Glomerular endothelial cell (primary cell): ENCODE data around the gene RAP2B. TPM values are rescaled to one million over a fixed set of nuclear protein-coding genes. Genes with fewer than 3 reads are reported as not detected.
"Not testable (repeated sequence)": the region's sequence is repeated elsewhere in the genome, so short reads cannot be mapped to it uniquely, and the experiment has no call there.

Source experiments
- DNase-seq: peaks from one replicate; pipeline ENCODE4 v3.0.0-alpha.2; 2011; ENCODE audit warnings: low read depth, low spot score; ENCODE audit errors: extremely low read depth
- total RNA-seq: library from RNA; depleted of rRNA; stranded (reverse); fragments of >200 nt; gene quantifications from 2 replicates; pipeline ENCODE4 v1.2.3, GENCODE V29; 2015

Gene RAP2B
- total RNA-seq, result 30.7 and 33.7 TPM in 2 replicates

DNA sequence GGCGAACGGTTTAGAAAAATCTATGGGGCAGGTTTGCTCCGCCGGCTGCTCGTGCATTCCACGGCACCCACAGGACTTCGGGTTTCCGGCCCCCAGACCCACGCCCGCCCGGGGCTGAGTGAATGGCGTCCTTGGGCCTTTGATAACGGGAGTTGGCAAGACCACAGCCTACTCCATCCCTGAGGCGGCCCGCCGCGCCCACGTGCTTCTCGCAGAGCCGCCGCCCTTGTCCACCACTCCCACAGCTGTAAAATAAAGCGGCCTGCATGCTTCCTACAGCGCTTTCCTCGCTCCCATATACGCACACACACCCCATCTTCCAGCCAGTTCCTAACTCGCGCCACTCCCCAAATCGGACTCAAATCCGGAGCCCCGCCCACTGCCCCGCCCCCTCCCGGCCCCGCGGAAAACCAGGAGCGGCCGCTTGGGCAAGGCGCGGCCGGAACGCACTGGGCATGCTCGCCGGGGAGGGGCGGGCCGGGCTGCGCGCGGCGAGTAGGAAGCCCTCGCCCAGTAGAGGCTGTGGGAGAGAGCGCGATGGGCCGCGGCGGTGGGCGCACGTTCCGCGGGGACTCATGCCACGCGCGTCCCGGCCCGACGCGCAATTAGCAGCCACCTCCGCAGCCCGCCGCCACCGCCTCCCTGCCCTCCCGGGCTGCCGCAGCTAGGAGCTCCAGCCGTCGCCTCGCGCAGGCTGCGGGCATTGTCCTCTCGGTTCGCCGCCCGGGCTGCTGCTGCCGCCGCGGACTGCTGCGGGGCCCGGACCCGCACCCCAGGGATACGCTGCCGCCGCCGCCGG lies at the start of gene RAP2B:
Gene RAP2B (plus strand): TSS at position 513 of the 799 bp plus-strand sequence. CDS start 468 bp downstream, outside the sequence.
- DNase-seq, result no peak

DNA sequence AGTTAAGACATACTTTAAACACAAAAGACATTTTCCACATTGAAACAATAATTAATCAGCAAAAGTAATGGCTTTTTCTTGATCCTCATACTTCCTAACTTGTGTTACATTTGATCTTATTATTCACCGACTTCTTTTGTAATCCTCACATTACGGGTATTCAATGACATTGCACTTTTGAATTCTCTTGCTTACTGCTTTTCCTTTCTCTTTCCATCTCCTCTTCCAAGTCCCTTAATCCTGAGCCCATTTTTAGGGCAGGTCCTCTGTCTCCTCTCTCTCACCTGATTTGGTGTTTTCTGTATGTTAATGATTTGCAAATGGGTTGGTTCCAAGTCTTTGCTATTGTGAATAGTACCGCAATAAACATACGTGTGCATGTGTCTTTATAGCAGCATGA lies 48.5 kb upstream of the RAP2B start:
- no peak for DNase-seq

GRCh38 chr3:153114270-153114669 lies 47.8 kb upstream of the RAP2B start:
- not testable (repeated sequence) for DNase-seq

GRCh38 chr3:153115326-153115725 lies 46.7 kb upstream of the RAP2B start:
- DNase-seq, result no peak

DNA sequence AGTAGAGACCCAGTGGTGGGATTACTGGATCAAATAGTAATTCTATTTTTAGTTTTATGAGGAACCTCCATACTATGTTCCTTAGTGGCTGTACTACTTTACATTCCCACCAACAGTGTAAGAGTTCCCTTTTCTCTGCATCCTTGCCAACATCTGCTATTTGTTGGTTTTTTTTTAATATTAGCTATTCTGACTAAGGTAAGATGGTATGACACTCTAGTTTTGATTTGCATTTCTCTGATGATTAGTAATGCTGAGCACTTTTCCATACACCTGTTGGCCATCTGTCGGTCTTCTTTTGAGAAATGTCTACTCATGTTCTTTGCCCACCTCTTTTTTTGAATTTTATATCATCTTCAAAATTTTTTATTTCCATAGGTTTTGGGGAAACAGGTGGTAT lies 34.2 kb upstream of the RAP2B start:
- no peak for DNase-seq

DNA sequence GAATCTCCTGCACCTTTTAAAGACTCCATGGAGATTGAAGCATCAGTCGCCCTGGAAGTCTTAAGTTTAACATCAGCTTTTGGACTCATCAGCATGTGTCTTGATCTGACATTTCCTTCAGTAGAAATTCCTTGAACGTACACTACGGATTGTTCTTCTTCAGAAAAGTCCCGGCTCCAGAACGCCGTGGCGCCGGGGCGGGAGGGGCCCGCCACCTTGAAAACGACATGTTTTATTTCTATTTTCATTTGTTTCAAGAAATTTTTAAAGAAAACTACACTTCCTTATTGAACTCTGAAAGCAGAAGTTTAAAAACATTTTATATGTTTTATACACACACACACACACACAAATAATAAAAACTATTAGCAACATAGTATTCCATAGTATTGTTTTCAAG lies 32.6 kb upstream of the RAP2B start:
- DNase-seq, result no peak

DNA sequence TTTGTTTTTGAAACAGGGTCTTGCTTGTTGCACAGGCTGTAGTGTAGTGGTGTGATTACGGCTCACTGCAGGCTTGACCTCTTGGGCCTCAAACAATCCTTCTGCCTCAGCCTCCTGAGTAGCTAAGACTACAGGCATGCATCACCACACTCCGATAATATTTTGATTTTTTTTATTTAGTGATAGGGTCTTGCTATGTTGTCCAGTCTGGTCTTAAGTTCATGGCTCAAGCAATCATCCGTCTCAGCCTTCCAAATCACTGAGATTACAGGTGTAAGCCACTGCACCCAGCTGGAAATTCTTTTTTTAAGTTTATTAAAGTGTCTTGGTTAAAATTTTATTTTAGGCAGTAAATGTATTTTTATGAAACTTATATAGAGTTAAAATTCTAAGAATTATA lies 32.2 kb upstream of the RAP2B start:
- DNase-seq, result no peak

GRCh38 chr3:153130312-153130977 lies 31.6 kb upstream of the RAP2B start:
- no peak for DNase-seq

DNA sequence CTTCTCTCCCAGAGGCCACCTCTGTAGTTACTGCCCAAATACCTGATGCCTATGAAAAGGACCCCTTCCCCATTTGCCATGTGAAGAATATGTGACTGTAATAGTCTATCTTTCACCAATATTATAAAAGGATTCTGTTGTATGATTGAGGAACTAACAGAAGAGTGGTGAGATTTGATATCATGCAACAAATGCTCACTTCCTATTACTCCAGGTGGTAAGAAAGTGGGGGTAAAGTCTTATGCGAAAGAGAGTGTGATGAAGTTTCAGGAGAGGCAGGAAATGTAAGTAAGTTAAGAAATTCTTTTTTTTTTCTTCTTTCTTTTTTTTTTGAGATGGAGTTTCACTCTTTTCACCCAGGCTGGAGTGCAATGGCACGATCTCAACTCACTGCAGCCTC lies 24.4 kb upstream of the RAP2B start:
- no peak for DNase-seq

- DNase-seq, result peak; percentile 79
These were observed 23.5 kb upstream of the RAP2B start for GRCh38 chr3:153138276-153139210.

GRCh38 chr3:153142961-153143360 lies 19.1 kb upstream of the RAP2B start:
- DNase-seq, result no peak

DNA sequence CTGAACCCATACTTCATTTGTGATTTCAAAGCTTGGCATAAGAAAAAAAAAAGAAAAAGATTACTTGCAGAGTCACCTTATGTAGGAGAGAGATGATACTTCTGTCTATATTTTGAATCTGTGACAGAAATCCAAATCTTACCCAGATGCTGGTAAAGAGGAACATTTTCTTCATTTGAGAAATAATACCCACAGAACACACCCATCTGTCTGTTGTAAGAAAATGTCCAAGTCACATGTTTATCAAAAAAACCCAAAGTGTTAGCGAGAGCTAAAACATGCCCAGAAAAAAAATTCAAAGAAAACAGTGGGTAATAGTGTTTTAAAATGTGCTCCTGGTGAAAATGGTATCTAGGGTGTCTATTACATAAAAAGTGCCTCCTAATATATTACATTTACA lies 18.0 kb upstream of the RAP2B start:
- DNase-seq, result no peak

GRCh38 chr3:153144779-153145178 lies 17.2 kb upstream of the RAP2B start:
- no peak for DNase-seq

- DNase-seq, result no peak
These were observed 16.6 kb upstream of the RAP2B start for GRCh38 chr3:153145454-153145853.

DNA sequence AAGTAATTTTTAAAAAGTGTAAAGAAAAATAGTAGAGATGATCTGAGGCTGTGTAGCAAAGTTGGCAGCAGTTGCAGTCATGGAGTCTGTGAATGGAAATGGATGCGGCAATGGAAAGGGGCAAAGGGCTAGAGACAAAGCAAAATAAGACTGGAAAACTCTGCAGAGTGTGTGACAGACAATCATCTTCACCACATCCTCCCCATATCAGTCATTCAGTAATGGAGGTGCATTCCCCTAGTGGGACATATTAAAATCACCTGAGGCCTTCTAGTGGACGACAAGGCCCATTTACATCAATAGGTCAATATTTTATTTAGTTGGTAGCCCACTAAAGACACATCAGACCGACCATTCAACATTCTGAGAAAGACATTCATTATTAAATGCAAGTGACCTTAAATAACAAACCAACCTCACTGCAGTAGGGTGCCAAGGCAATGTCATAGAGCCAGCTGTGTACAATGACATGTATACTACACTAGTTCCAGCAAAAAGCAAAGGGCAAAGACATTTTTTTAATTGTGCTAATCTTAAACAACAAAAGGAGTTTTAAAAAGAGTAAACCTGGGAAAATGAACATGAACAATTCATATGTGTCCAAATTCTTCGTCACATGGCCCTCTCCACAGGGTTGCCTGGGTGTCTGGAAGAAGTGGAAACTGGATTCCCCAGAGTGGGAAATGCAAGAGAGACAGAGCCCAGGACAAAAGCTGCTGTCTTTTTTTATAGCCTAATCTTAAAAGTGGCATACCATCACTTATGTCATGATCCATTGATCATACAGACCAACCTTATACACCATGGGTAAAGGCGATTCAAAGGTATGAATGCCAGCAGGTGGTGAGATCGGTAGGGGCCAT lies 15.6 kb upstream of the RAP2B start:
- no peak for DNase-seq

DNA sequence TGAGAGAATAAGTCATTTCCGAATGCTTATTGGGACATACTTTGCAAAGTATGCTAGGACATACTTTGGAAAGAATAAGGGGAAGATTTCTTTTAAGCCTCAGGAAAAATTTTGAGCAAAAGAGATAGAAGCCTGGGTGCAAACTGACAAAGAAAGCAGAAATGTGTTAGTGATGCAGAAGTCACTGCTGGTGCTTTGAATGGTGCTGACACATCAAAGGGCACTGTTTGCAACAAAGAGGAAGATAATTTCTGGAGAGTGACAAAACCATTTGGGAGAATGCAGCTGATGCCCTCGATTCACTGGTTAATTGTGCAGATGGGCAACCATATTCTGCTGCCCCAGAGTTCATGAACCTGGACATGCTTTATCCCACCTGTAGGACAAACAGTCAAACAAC lies 11.0 kb upstream of the RAP2B start:
- no peak for DNase-seq

DNA sequence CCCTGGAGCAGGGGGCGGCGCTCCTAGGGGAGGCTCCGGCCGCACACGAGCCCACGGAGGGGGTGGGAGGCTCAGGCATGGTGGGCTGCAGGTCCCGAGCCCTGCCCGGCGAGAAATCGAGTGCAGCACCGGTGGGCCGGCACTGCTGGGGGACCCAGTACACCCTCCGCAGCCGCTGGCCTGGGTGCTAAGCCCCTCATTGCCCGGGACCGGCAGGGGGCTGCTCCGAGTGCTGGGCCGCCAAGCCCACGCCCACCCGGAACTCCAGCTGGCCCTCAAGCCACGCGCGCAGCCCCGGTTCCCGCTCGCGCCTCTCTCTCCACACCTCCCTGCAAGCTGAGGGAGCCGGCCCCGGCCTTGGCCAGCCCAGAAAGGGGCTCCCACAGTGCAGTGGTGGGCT lies 6.2 kb upstream of the RAP2B start:
- DNase-seq, result not testable (repeated sequence)

GRCh38 chr3:153158189-153158588 lies 3.8 kb upstream of the RAP2B start:
- no peak for DNase-seq

DNA sequence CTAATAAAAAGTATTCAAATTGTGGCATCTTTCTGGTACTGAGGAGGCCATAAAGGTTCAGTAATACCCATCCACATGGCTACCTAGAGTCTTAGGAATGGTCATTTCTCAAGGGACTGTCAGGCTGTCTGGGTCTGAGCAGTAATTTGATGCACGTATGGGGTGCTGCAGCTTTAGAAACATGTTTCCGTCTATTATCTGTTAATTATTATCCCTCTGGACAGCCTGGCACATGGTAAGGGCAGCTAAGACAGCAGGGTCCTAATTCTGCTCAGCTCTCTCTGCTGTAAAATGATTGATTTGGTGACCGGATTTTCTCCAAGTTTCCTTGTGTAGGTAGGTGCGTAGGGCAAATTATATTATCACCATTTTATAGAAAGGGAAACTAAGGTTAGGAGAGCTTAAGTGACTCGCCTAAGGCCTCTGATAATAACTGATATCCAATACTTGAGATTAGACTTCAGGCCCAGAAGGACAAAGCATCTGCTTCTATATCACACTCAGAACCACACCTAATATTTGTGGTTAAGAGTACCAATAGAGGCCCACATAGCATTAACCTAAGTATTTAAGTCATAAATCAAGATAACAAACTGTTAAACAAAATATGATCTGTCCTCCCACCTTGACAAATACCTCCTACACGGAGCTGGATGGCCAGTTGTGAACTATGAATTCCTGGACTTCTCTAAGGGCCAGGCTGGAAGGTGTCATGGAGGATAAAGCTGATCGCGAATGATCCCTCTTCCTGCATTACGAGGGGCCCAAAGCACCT lies 2.9 kb upstream of the RAP2B start:
- DNase-seq, result no peak
